Coronary artery (tissue), 2 donors: ENCODE data around the gene SPEM1.

Experiments
- DNase-seq: peaks from one replicate; pipeline ENCODE4 v3.0.0-alpha.2; 2017; ENCODE audit warnings: low spot score
- H3K27ac ChIP-seq, 2 donors: fragments of 200-600 bp; sonication (generic); one replicate each; pipeline ENCODE4 v1.5.1; 2016 to 2019
- H3K4me3 ChIP-seq: fragments of 200-600 bp; sonication (generic); 2 replicates; pipeline ENCODE4 v1.5.1; 2016; ENCODE audit warnings: mild to moderate bottlenecking, moderate library complexity
- TF ChIP-seq, protein P1 (sequence below): fragments of 200-600 bp; sonication (generic); IDR thresholded peaks from one replicate; pipeline ENCODE4 v1.5.1; 2019; ENCODE audit warnings: antibody characterized with exemption

Gene SPEM1

GRCh38 chr17:7441266-7441665, 21.1 kb downstream of the SPEM1 start:
- TF ChIP-seq, protein P1, sequence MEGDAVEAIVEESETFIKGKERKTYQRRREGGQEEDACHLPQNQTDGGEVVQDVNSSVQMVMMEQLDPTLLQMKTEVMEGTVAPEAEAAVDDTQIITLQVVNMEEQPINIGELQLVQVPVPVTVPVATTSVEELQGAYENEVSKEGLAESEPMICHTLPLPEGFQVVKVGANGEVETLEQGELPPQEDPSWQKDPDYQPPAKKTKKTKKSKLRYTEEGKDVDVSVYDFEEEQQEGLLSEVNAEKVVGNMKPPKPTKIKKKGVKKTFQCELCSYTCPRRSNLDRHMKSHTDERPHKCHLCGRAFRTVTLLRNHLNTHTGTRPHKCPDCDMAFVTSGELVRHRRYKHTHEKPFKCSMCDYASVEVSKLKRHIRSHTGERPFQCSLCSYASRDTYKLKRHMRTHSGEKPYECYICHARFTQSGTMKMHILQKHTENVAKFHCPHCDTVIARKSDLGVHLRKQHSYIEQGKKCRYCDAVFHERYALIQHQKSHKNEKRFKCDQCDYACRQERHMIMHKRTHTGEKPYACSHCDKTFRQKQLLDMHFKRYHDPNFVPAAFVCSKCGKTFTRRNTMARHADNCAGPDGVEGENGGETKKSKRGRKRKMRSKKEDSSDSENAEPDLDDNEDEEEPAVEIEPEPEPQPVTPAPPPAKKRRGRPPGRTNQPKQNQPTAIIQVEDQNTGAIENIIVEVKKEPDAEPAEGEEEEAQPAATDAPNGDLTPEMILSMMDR = no peak

GRCh38 chr17:7442142-7442541, 22.0 kb downstream of the SPEM1 start:
- TF ChIP-seq, protein P1 = no peak
- DNase-seq = no peak
- no peak overlapping the region for H3K27ac ChIP-seq
- H3K4me3 ChIP-seq = no peak overlapping the region

More at GRCh38 chr17:7441266-7441665, 21.1 kb downstream of the SPEM1 start:
- no peak for DNase-seq
- Histone ChIP-seq H3K4me3 (no peak overlapping the region), H3K27ac (no peak overlapping the region)

GRCh38 chr17:7443499-7444485, 23.7 kb downstream of the SPEM1 start:
- TF ChIP-seq, protein P1 = no peak
- DNase-seq = no peak
- H3K4me3 ChIP-seq = no peak overlapping the region

GRCh38 chr17:7444682-7445618, 24.8 kb downstream of the SPEM1 start, which contains the start of gene CHRNB1:
TSS of gene CHRNB1 (plus strand) at chr17:7445061. CDS start at chr17:7445128, 67 bp downstream.
- DNase-seq = peak; percentile 82
- TF ChIP-seq, protein P1 = no peak
- Histone ChIP-seq H3K27ac (peak within 1 kb of the TSS in 1 of 2 donors; percentile 21), H3K4me3 (peak within 1 kb of the TSS; percentile 72)

More at GRCh38 chr17:7443499-7444485, 23.7 kb downstream of the SPEM1 start:
- peak overlapping the region in 1 of 2 donors; percentile 21 for H3K27ac ChIP-seq

DNA sequence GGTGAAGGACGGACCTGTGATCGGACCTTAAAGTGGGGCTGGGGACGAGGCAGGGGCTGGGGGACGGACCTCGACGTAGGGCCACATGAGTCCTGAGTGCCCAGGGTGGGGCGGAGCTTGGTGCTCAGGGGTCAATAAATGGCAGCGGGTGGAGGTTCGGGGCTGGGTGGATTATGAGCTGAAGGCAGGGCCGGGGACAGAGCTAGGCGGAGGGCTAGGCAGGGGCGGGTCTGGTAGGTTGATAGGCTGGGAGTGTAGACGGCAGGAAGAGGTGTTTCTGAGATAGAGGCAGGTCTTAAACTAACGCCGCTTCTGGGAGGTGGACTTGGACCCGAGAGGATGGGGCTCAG, 25.5 kb downstream of the SPEM1 start:
- Histone ChIP-seq H3K4me3 (peak overlapping the region; percentile 72), H3K27ac (peak overlapping the region in 1 of 2 donors; percentile 21)
- DNase-seq = no peak
- TF ChIP-seq, protein P1 = no peak

GRCh38 chr17:7448461-7448860, 28.3 kb downstream of the SPEM1 start:
- TF ChIP-seq, protein P1 = no peak
- Histone ChIP-seq H3K4me3 (no peak overlapping the region), H3K27ac (no peak overlapping the region)
- DNase-seq = no peak
